ENCODE measurements around the gene NEGR1. TPM values are rescaled to one million over a fixed set of nuclear protein-coding genes. Genes with fewer than 3 reads are reported as not detected.

The NEGR1 gene
- total and polyA plus RNA-seq, 2 donors (not counting 3 experiments of a cell fraction or from before 2014, with no cell fraction given) = 6.8 to 21.8 TPM

DNA sequence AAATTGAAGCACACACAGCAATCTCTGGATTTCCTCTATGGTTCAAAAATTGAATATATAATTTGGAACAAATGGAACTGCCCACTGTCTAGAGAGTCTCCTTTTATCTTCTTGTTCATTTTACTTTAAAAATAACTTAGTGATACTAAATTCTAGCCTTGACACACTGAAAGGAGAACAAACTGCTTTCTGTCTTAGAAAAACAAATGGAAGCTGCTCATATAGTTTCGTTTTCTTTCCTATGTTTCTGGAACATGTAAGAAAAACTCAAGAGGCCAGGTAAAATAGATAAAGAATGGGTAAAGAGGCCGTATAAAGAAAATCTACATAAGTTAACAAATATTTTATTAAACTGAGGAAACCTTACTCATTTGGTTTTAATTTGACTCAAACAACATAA lies 332.7 kb downstream of the NEGR1 start:
- no peaks in the 10 kb centered on the region for H3K36me3 ChIP-seq (ENCODE audit: control insufficient read depth in 2 of 2, extremely low read depth in 1 of 2, insufficient read depth in 2 of 2, low read length in 2 of 2)
- no peaks in the 10 kb centered on the region for H3K4me1 ChIP-seq (ENCODE audit: control insufficient read depth, extremely low read depth, insufficient read depth, low read length)
- FAIRE-seq (no peak), DNase-seq (ENCODE audit: low read depth, low spot score) (no peak)
- H4K20me1 ChIP-seq (replicated peaks; ENCODE audit: control insufficient read depth, extremely low read depth, insufficient read depth, low read length) = no peaks in the 10 kb centered on the region
- no peak overlapping the region for H3K27ac ChIP-seq (ENCODE audit: insufficient read depth, low read depth, low read length)
- H3K27me3 ChIP-seq (ENCODE audit: control insufficient read depth in 2 of 2, insufficient read depth in 2 of 2, low read length in 2 of 2) = no peaks in the 10 kb centered on the region
- H3K9me3 ChIP-seq (replicated peaks; ENCODE audit: control insufficient read depth, insufficient read depth, low read length) = no peaks in the 10 kb centered on the region
- intact Hi-C loops (cut with micrococcal nuclease) = no loop called here
- BruUV-seq (replicated peaks) = no TSS peak
- H3K9ac ChIP-seq (replicated peaks; ENCODE audit: extremely low read depth, insufficient read depth, low read length) = no peak overlapping the region
- POLR2A ChIA-PET = no interaction called here
- H3K4me3 ChIP-seq (replicated peaks in 1 of 3; ENCODE audit: insufficient read depth in 1 of 3, low read depth in 1 of 3, low read length in 3 of 3) = no peak overlapping the region
- no peaks in the 10 kb centered on the region for H3K9me1 ChIP-seq (replicated peaks; ENCODE audit: control insufficient read depth, extremely low read depth, insufficient read depth, low read length)
- H2AFZ ChIP-seq (ENCODE audit: low read depth, low read length) = no peak overlapping the region
- H3K79me2 ChIP-seq (ENCODE audit: control insufficient read depth, insufficient read depth, low read length) = no peaks in the 10 kb centered on the region
- dilution Hi-C loops (cut with MboI; ENCODE audit: extremely low pct_ligation_motif_present, low sequenced_read_pairs) = no loop called here
- H3K4me2 ChIP-seq (ENCODE audit: insufficient read depth, low read length) = no peak overlapping the region
- CTCF ChIA-PET = no interaction called here
- TF ChIP-seq, protein P1, sequence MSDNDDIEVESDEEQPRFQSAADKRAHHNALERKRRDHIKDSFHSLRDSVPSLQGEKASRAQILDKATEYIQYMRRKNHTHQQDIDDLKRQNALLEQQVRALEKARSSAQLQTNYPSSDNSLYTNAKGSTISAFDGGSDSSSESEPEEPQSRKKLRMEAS (IDR thresholded peaks at IDR 0.05; ENCODE audit: insufficient read depth, insufficient read length) = no peak
- TF ChIP-seq EZH2 (IDR thresholded peaks at IDR 0.05; ENCODE audit: borderline replicate concordance, low read depth, low read length, severe bottlenecking) (no peak), POLR2A (IDR thresholded peaks at IDR 0.05; ENCODE audit: low read depth, low read length) (no peak), MYC (IDR thresholded peaks at IDR 0.05; ENCODE audit: low read depth, low read length) (no peak), JUN (IDR thresholded peaks at IDR 0.05; ENCODE audit: borderline replicate concordance, insufficient read depth, insufficient read length, low read depth) (no peak), GATA2 (IDR thresholded peaks at IDR 0.05; ENCODE audit: insufficient read depth, insufficient read length, low read depth, low read length) (no peak), FOS (IDR thresholded peaks at IDR 0.05; ENCODE audit: borderline replicate concordance, insufficient read depth, low read length) (no peak), POLR2AphosphoS5 (IDR thresholded peaks at IDR 0.05; ENCODE audit: insufficient read depth, low read depth, low read length) (no peak)
- TF ChIP-seq, protein P2, sequence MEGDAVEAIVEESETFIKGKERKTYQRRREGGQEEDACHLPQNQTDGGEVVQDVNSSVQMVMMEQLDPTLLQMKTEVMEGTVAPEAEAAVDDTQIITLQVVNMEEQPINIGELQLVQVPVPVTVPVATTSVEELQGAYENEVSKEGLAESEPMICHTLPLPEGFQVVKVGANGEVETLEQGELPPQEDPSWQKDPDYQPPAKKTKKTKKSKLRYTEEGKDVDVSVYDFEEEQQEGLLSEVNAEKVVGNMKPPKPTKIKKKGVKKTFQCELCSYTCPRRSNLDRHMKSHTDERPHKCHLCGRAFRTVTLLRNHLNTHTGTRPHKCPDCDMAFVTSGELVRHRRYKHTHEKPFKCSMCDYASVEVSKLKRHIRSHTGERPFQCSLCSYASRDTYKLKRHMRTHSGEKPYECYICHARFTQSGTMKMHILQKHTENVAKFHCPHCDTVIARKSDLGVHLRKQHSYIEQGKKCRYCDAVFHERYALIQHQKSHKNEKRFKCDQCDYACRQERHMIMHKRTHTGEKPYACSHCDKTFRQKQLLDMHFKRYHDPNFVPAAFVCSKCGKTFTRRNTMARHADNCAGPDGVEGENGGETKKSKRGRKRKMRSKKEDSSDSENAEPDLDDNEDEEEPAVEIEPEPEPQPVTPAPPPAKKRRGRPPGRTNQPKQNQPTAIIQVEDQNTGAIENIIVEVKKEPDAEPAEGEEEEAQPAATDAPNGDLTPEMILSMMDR (IDR thresholded peaks at IDR 0.05; ENCODE audit: extremely low read depth in 1 of 2, insufficient read depth in 1 of 2, low read depth in 1 of 2, low read length in 2 of 2) = no peak
